ENCODE data around the gene CNPY1.

CNPY1 gene

GRCh38 chr7:155452505-155453295 lies 93.7 kb downstream of the CNPY1 start:
- H3F3A ChIP-seq (ENCODE audit: insufficient read depth, low read length) = no peaks in the 10 kb centered on the region
- H3K9me3 ChIP-seq (ENCODE audit: low read length) = no peaks in the 10 kb centered on the region
- no peaks in the 10 kb centered on the region for H3K4me1 ChIP-seq (ENCODE audit: insufficient read depth, low read length, severe bottlenecking)
- no peak overlapping the region for H3K9ac ChIP-seq (ENCODE audit: low read length)
- H3K9me2 ChIP-seq (ENCODE audit: low read depth, low read length) = no peaks in the 10 kb centered on the region
- no peaks in the 10 kb centered on the region for H4K20me1 ChIP-seq (ENCODE audit: insufficient read depth, low read length)
- H2AFZ ChIP-seq (ENCODE audit: low read length) = no peak overlapping the region
- no peak overlapping the region for H3K4me2 ChIP-seq (ENCODE audit: low read length)
- no peaks in the 10 kb centered on the region for H3K36me3 ChIP-seq (ENCODE audit: insufficient read depth, low read length)
- H3K27me3 ChIP-seq (ENCODE audit: insufficient read depth, low read length) = 0 out of 2 replicates have a peak, but pooled peaks cover 6% of the 10 kb centered on the region
- no peak for TF ChIP-seq CTCF (IDR thresholded peaks at IDR 0.05; ENCODE audit: low read length)
- no peak for TF ChIP-seq EZH2 (IDR thresholded peaks at IDR 0.05; ENCODE audit: borderline replicate concordance, low read length)
- no peak overlapping the region for H3K27ac ChIP-seq (ENCODE audit: low read depth, low read length, poor library complexity, severe bottlenecking)
- H3K4me3 ChIP-seq (ENCODE audit: low read depth, low read length, poor library complexity, severe bottlenecking) = no peak overlapping the region
- no peaks in the 10 kb centered on the region for H3K79me2 ChIP-seq (ENCODE audit: insufficient read depth, low read length)

GRCh38 chr7:155451840-155452239 lies 94.5 kb downstream of the CNPY1 start:
- no peak for TF ChIP-seq EZH2 (IDR thresholded peaks at IDR 0.05; ENCODE audit: borderline replicate concordance, low read length)
- TF ChIP-seq CTCF (IDR thresholded peaks at IDR 0.05; ENCODE audit: low read length) = no peak
- Histone ChIP-seq H3K4me3 (ENCODE audit: low read depth, low read length, poor library complexity, severe bottlenecking) (no peak overlapping the region), H3K9me2 (ENCODE audit: low read depth, low read length) (no peaks in the 10 kb centered on the region), H3K4me2 (ENCODE audit: low read length) (no peak overlapping the region), H3K27ac (ENCODE audit: low read depth, low read length, poor library complexity, severe bottlenecking) (no peak overlapping the region), H3K9me3 (ENCODE audit: low read length) (no peaks in the 10 kb centered on the region), H3K4me1 (ENCODE audit: insufficient read depth, low read length, severe bottlenecking) (no peaks in the 10 kb centered on the region), H3K27me3 (ENCODE audit: insufficient read depth, low read length) (0 out of 2 replicates have a peak, but pooled peaks cover 6% of the 10 kb centered on the region), H3K79me2 (ENCODE audit: insufficient read depth, low read length) (no peaks in the 10 kb centered on the region), H3F3A (ENCODE audit: insufficient read depth, low read length) (no peaks in the 10 kb centered on the region), H2AFZ (ENCODE audit: low read length) (no peak overlapping the region), H3K9ac (ENCODE audit: low read length) (no peak overlapping the region), H3K36me3 (ENCODE audit: insufficient read depth, low read length) (no peaks in the 10 kb centered on the region), H4K20me1 (ENCODE audit: insufficient read depth, low read length) (no peaks in the 10 kb centered on the region)

All from OCI-LY1 (cell line).